Endothelial cell of umbilical vein (primary cell): Measurements from ENCODE around the gene CBY3. TPM values are rescaled to one million over a fixed set of nuclear protein-coding genes. Genes with fewer than 3 reads are reported as not detected.

Experiments used
- BruUV-seq: library from RNA; stranded (reverse); fragments of 400-500 nt; replicated peaks from 2 replicates; lab custom pipeline; 2021; lab: Mats Ljungman, UMichigan
- CTCF ChIA-PET: fragments of 300-600, 350-600 bp; sonication (Branson Sonifier 250); formaldehyde crosslinking; loops from one replicate; lab custom pipeline; 2021; ENCODE audit warnings: antibody characterized with exemption, inconsistent platforms; lab: Charles Lee
- POLR2A ChIA-PET: fragments of 300-600, 350-600 bp; sonication (Branson Sonifier 250); formaldehyde crosslinking; loops from one replicate; lab custom pipeline; 2021; ENCODE audit warnings: antibody characterized with exemption, inconsistent platforms; lab: Charles Lee
- DNase-seq: peaks from one replicate; pipeline ENCODE4 v3.0.0-alpha.2; 2011; ENCODE audit warnings: low read depth, low spot score
- FAIRE-seq: peaks from 2 replicates; lab custom pipeline; 2011; peaks lifted over from hg19 to GRCh38; lab: Jason Lieb, UNC
- H2AFZ ChIP-seq: 2 replicates; pipeline ENCODE4 v1.6.0; 2012; ENCODE audit warnings: low read depth, low read length, control low read depth, inconsistent platforms
- H3K27ac ChIP-seq: 2 replicates; pipeline ENCODE4 v1.5.1; 2011; ENCODE audit warnings: low read depth, mild to moderate bottlenecking, control low read depth, low read length, moderate library complexity; ENCODE audit not compliant: insufficient read depth
- H3K27me3 ChIP-seq, 2 experiments: 2 replicates each; pipeline versions ENCODE4 v1.6.0 to v1.6.1; 2011; ENCODE audit warnings: low read length in 2 of 2, mixed read lengths in 1 of 2; ENCODE audit not compliant: control insufficient read depth in 2 of 2, insufficient read depth in 2 of 2
- H3K36me3 ChIP-seq, 2 experiments: 2 replicates in 1 of 2; 3 replicates in 1 of 2; pipeline ENCODE4 v1.5.1; 2011; ENCODE audit warnings: low read length in 2 of 2, mild to moderate bottlenecking in 1 of 2, moderate library complexity in 1 of 2; ENCODE audit not compliant: control insufficient read depth in 2 of 2, insufficient read depth in 2 of 2; ENCODE audit errors: extremely low read depth in 1 of 2
- H3K4me1 ChIP-seq: 3 replicates; pipeline ENCODE4 v1.5.1; 2011; ENCODE audit warnings: mild to moderate bottlenecking, low read length; ENCODE audit not compliant: control insufficient read depth, insufficient read depth; ENCODE audit errors: extremely low read depth
- H3K4me2 ChIP-seq: 2 replicates; pipeline ENCODE4 v1.6.1; 2011; ENCODE audit warnings: low read length, control low read depth, mixed read lengths; ENCODE audit not compliant: insufficient read depth
- H3K4me3 ChIP-seq, 3 experiments: fragments of 200-600 bp in 1 of 3; sonication (generic), shearing (Covaris generic) in 1 of 3; replicated peaks in 1 of 3; 2 replicates each; pipeline ENCODE4 v1.5.1; 2011 to 2016; ENCODE audit warnings: control low read depth in 3 of 3, low read length in 3 of 3, mild to moderate bottlenecking in 2 of 3, inconsistent platforms in 1 of 3, low read depth in 1 of 3, moderate library complexity in 1 of 3; ENCODE audit not compliant: insufficient read depth in 1 of 3
- H3K79me2 ChIP-seq: 2 replicates; pipeline ENCODE4 v1.6.0; 2012; ENCODE audit warnings: low read length, inconsistent platforms; ENCODE audit not compliant: control insufficient read depth, insufficient read depth
- H3K9ac ChIP-seq: replicated peaks from 2 replicates; pipeline ENCODE3; 2011; ENCODE audit warnings: low read length, control low read depth; ENCODE audit not compliant: insufficient read depth; ENCODE audit errors: extremely low read depth
- H3K9me1 ChIP-seq: replicated peaks from 3 replicates; pipeline ENCODE4 v1.6.0; 2011; ENCODE audit warnings: mild to moderate bottlenecking, low read length; ENCODE audit not compliant: control insufficient read depth, insufficient read depth; ENCODE audit errors: extremely low read depth
- H3K9me3 ChIP-seq: replicated peaks from 2 replicates; pipeline ENCODE4 v1.5.1; 2012; ENCODE audit warnings: low read length, inconsistent platforms; ENCODE audit not compliant: control insufficient read depth, insufficient read depth
- H4K20me1 ChIP-seq: replicated peaks from 2 replicates; pipeline ENCODE3; 2011; ENCODE audit warnings: mild to moderate bottlenecking, low read length; ENCODE audit not compliant: control insufficient read depth, insufficient read depth; ENCODE audit errors: extremely low read depth
- CTCF ChIP-seq, 2 donors: IDR thresholded peaks; 1 replicate in 1 of 2; 2 replicates in 1 of 2; pipeline ENCODE4 v1.5.1; 2011; ENCODE audit warnings: low read length in 2 of 2, mild to moderate bottlenecking in 2 of 2, moderate library complexity in 2 of 2, control low read depth in 1 of 2, inconsistent platforms in 1 of 2, low read depth in 1 of 2; ENCODE audit not compliant: insufficient read depth in 1 of 2; ENCODE audit errors: extremely low read depth in 1 of 2
- EZH2 ChIP-seq: IDR thresholded peaks from 2 replicates; pipeline ENCODE4 v1.6.1; 2012; ENCODE audit warnings: borderline replicate concordance, low read depth, mild to moderate bottlenecking, moderate library complexity, low read length, inconsistent platforms; ENCODE audit not compliant: severe bottlenecking
- FOS ChIP-seq: IDR thresholded peaks from 2 replicates; pipeline ENCODE4 v1.6.1; 2011; ENCODE audit warnings: mild to moderate bottlenecking, low read length, moderate library complexity, borderline replicate concordance; ENCODE audit not compliant: insufficient read depth
- GATA2 ChIP-seq: IDR thresholded peaks from 2 replicates; pipeline ENCODE4 v1.7.0; 2011; ENCODE audit warnings: low read depth, mild to moderate bottlenecking, moderate library complexity, mixed read lengths, low read length; ENCODE audit not compliant: insufficient read length, insufficient read depth
- JUN ChIP-seq: IDR thresholded peaks from 2 replicates; pipeline ENCODE4 v1.6.1; 2011; ENCODE audit warnings: borderline replicate concordance, low read depth; ENCODE audit not compliant: insufficient read length, insufficient read depth
- MAX ChIP-seq: IDR thresholded peaks from 2 replicates; pipeline ENCODE4 v1.6.1; 2011; ENCODE audit not compliant: insufficient read depth, insufficient read length
- MYC ChIP-seq: IDR thresholded peaks from one replicate; pipeline ENCODE4 v1.6.1; 2011; ENCODE audit warnings: mild to moderate bottlenecking, low read depth, low read length
- POLR2A ChIP-seq: IDR thresholded peaks from 2 replicates; pipeline ENCODE4 v1.6.1; 2012; ENCODE audit warnings: low read depth, mild to moderate bottlenecking, control low read depth, low read length
- POLR2AphosphoS5 ChIP-seq: IDR thresholded peaks from 2 replicates; pipeline ENCODE4 v1.6.1; 2012; ENCODE audit warnings: low read depth, mild to moderate bottlenecking, control low read depth, low read length, moderate library complexity; ENCODE audit not compliant: insufficient read depth
- dilution Hi-C: fragments of 300-500 bp; cut with MboI; formaldehyde crosslinking; loops from one replicate; pipeline ENCODE4 v1.15.0; 2019; ENCODE audit warnings: low sequenced_read_pairs; ENCODE audit not compliant: extremely low pct_ligation_motif_present
- intact Hi-C: fragments of 100-400 bp; cut with micrococcal nuclease; formaldehyde crosslinking; loops from one replicate; pipeline ENCODE4 v1.10.0; 2022
- polyA plus RNA-seq, 4 experiments: library from polyadenylated mRNA; depleted of rRNA in 3 of 4; stranded (reverse) in 3 of 4; unstranded in 1 of 4; fragments of >200 nt; gene quantifications; 2 replicates each; pipeline versions ENCODE4 v1.2.1 to v1.2.3, GENCODE V29; 2011 to 2012; ENCODE audit warnings: missing spikeins in 1 of 4
- total RNA-seq: library from RNA; stranded (reverse); gene quantifications from 2 replicates; pipeline ENCODE4 v1.2.3, GENCODE V29; 2021

Gene CBY3
- total and polyA plus RNA-seq, 2 donors (not counting 3 experiments of a cell fraction or from before 2014, with no cell fraction given) = not detected

- no peaks in the 10 kb centered on the region for H3K9me3 ChIP-seq
- no peaks in the 10 kb centered on the region for H3K9me1 ChIP-seq
- dilution Hi-C loops = no loop called here
- TF ChIP-seq FOS (no peak), JUN (no peak), MYC (no peak), CTCF (IDR thresholded peaks at IDR 0.05; ENCODE audit: extremely low read depth in 1 of 2, insufficient read depth in 1 of 2, low read depth in 1 of 2, low read length in 2 of 2) (no peak), POLR2AphosphoS5 (no peak), POLR2A (no peak), GATA2 (no peak), MAX (no peak), EZH2 (no peak)
- H4K20me1 ChIP-seq = no peaks in the 10 kb centered on the region
- no peak overlapping the region for H3K4me2 ChIP-seq
- H3K79me2 ChIP-seq = peaks cover 26% of the 10 kb centered on the region
- intact Hi-C loops = no loop called here
- H3K4me1 ChIP-seq = no peaks in the 10 kb centered on the region
- ChIA-PET POLR2A (no interaction called here), CTCF (interaction anchor here (1.5 kb wide), 1 partner anchor 12 kb away, joined by 5 read pairs; the partner anchor contains the start of gene MAML1)
- no peak for DNase-seq
- no TSS peak for BruUV-seq
- H3K27ac ChIP-seq = no peak overlapping the region
- no peaks in the 10 kb centered on the region for H3K27me3 ChIP-seq
- no peak overlapping the region for H3K9ac ChIP-seq
- no peak overlapping the region for H3K4me3 ChIP-seq
- no peak for FAIRE-seq
- H2AFZ ChIP-seq = no peak overlapping the region
- peaks cover 45 to 61% of the 10 kb centered on the region in 2 experiments for H3K36me3 ChIP-seq
Measured at GRCh38 chr5:179720222-179720621, 39.4 kb upstream of the CBY3 start.
